Transverse colon (tissue), 4 donors: ENCODE data around the gene EPHA1. TPM values are rescaled to one million over a fixed set of nuclear protein-coding genes. Genes with fewer than 3 reads are reported as not detected.

ENCODE experiments used
- DNase-seq: peaks from one replicate; pipeline ENCODE4 v3.0.0-alpha.2; 2019
- H3K27ac ChIP-seq, 4 donors: fragments of 200-600 bp; sonication (generic); 2 replicates each; pipeline ENCODE4 v1.5.1; 2016 to 2018; ENCODE audit warnings: inconsistent platforms in 4 of 4
- H3K27me3 ChIP-seq: fragments of 200-600 bp; sonication (generic); 2 replicates; pipeline ENCODE4 v1.5.1; 2017; ENCODE audit warnings: inconsistent platforms
- H3K36me3 ChIP-seq, 4 donors: fragments of 200-600 bp; sonication (generic); 2 replicates each; pipeline ENCODE4 v1.5.1; 2017 to 2019; ENCODE audit warnings: inconsistent platforms in 4 of 4
- H3K4me1 ChIP-seq, 4 donors: fragments of 200-600 bp; sonication (generic); 2 replicates each; pipeline ENCODE4 v1.5.1; 2017 to 2020; ENCODE audit warnings: inconsistent platforms in 4 of 4
- H3K4me3 ChIP-seq, 4 donors: fragments of 200-600 bp; sonication (generic); 1 replicate in 1 of 4; 2 replicates in 3 of 4; pipeline versions ENCODE4 v1.5.1 to v1.6.1; 2017 to 2019; ENCODE audit warnings: inconsistent platforms in 4 of 4
- H3K9me3 ChIP-seq, 2 donors: fragments of 200-600 bp; sonication (generic); 2 replicates each; pipeline ENCODE4 v1.5.1; 2017 to 2019; ENCODE audit warnings: inconsistent platforms in 2 of 2
- CTCF ChIP-seq, 5 experiments: fragments of 200-600 bp in 3 of 5; fragments of 450-650 bp in 2 of 5; sonication (generic) in 3 of 5; IDR thresholded peaks; 1 replicate in 2 of 5; 2 replicates in 3 of 5; pipeline ENCODE4 v1.5.1; 2016 to 2017; ENCODE audit warnings: antibody characterized with exemption in 5 of 5, inconsistent platforms in 3 of 5, mild to moderate bottlenecking in 2 of 5, moderate library complexity in 1 of 5
- EP300 ChIP-seq: sonication (generic); formaldehyde crosslinking; IDR thresholded peaks from one replicate; pipeline ENCODE4 v1.6.1; 2017; ENCODE audit warnings: antibody characterized with exemption, low read depth
- POLR2A ChIP-seq: fragments of 450-650 bp; IDR thresholded peaks from one replicate; pipeline ENCODE4 v1.6.1; 2016; ENCODE audit warnings: antibody characterized with exemption, mild to moderate bottlenecking, moderate library complexity
- POLR2AphosphoS5 ChIP-seq, 3 donors: sonication (generic); formaldehyde crosslinking; IDR thresholded peaks; one replicate each; pipeline ENCODE4 v1.6.1; 2016; ENCODE audit warnings: antibody characterized with exemption in 3 of 3
- WGBS, 2 donors: methylation state at CpG; one replicate each; pipeline ENCODE4 v1.1.5; 2018; ENCODE audit warnings: low coverage in 1 of 2; 5-methylcytosine and 5-hydroxymethylcytosine counted together
- in situ Hi-C, 4 donors: fragments of 200-750 bp; cut with MboI; loops; one replicate each; pipeline versions ENCODE4 v1.15.0 to v1.15.1; 2017; ENCODE audit warnings: low sequenced_read_pairs in 3 of 4, low pct_ligation_motif_present in 1 of 4, low pct_unique_long_range_greater_than_20kb in 1 of 4
- intact Hi-C: fragments of 100-400 bp; cut with DNase I; formaldehyde crosslinking; loops from one replicate; pipeline ENCODE4 v1.15.1; 2023; ENCODE audit warnings: low total_unique reads
- total RNA-seq, 4 donors: library from RNA; depleted of rRNA; stranded (reverse); fragments of >200 nt; gene quantifications; one replicate each; pipeline ENCODE4 v1.1.0, GENCODE V29; 2016

EPHA1 gene
- total RNA-seq, 4 donors from 2014 or later: 21.1 to 29.9 (median 24.8) TPM

DNA sequence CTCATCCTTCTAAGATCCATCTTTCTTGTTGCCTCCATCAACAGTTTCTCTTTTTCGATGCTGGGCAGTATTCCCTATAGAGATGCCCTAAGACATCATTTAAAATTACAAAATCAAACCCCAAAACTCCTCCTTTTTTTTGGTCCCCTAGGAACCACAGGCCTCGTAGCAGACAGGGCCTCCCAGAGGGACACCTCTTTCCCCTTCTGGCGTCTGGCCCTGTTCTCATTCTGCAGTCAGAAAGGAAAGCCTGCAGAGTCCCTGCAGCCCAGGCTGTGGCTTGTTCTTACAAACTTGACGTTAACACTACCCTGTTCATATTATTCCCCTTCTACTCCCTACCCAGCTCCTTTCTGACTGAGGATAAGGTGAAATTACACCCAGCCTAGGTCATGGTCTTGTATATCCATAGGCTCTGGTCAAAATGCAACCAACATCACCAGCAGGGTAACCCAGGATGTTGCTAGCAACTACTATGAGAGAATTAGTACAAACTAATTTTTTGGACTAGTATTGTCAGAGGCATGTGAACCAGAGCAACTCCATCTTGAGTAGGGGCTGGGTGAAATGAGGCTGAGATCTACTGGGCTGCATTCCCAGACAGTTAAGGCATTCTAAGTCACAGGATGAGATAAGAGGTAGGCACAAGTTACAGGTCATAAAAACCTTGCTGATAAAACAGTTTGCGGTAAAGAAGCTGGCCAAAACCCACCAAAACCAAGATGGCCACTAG lies 3.5 kb upstream of the EPHA1 start:
- Histone ChIP-seq H3K4me1 (peaks cover 10 to 44% (median 28%) of the 10 kb centered on the region in 4 donors), H3K27me3 (no peaks in the 10 kb centered on the region), H3K27ac (no peak overlapping the region), H3K36me3 (no peaks in the 10 kb centered on the region), H3K4me3 (no peak overlapping the region), H3K9me3 (no peaks in the 10 kb centered on the region)
- no peak for DNase-seq
- no peak for TF ChIP-seq POLR2A
- TF ChIP-seq EP300: no peak
- no peak for TF ChIP-seq POLR2AphosphoS5 (IDR thresholded peaks at IDR 0.05)
- TF ChIP-seq CTCF (IDR thresholded peaks at IDR 0.05): no peak
- in situ Hi-C loops (loop anchor here in 2 of 4 donors (10.0 kb wide), 3 partner anchors 63 to 167 kb away; partner anchors contain the start of genes CLCN1 (in 1 of the 2) and TAS2R41 (in 1 of the 2)), intact Hi-C loops (no loop called here)
- 68 to 84% methylated on average over 4 to 5 of the region's 5 CpGs for WGBS, 2 donors

DNA sequence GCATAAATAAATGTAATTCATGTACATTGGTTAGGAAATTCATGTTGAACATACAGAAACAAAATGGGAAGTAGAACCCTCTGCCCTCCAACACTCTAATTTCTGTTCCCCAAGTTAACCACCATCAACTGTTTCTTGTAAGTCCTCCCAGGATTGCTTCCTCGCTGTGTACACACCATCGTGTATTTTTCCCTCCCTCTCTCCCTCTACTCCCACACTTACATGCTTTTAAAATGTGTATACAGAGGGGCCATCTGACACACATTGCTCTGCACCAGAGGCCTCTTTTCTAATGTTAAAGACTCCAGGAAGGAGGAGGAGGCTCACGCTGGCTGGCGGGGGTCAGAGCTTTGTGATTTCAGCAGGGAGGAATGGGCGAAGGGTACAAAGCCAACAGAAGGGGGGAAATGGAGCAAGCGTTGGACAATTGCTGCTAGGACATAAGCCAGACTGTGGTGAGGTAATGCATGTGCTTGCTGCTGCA lies 1.9 kb upstream of the EPHA1 start:
- Histone ChIP-seq H3K4me3 (no peak overlapping the region), H3K9me3 (no peaks in the 10 kb centered on the region), H3K4me1 (peaks cover 10 to 38% (median 28%) of the 10 kb centered on the region in 4 donors), H3K36me3 (no peaks in the 10 kb centered on the region), H3K27me3 (no peaks in the 10 kb centered on the region), H3K27ac (peak overlapping the region in 2 of 4 donors; percentile 26 to 32)
- TF ChIP-seq POLR2A (no peak), POLR2AphosphoS5 (IDR thresholded peaks at IDR 0.05) (no peak), EP300 (no peak), CTCF (IDR thresholded peaks at IDR 0.05) (no peak)
- no peak for DNase-seq
- intact Hi-C loops: no loop called here
- 15 to 45% methylated on average over 2 to 6 of the region's 6 CpGs for WGBS, 2 donors
- in situ Hi-C loops: loop anchor here in 2 of 4 donors (10.0 kb wide), 3 partner anchors 64 to 166 kb away; partner anchors contain the start of genes CLCN1 (in 1 of the 2) and TAS2R41 (in 1 of the 2)

GRCh38 chr7:143408252-143408685 lies 387 bp downstream of the EPHA1 start:
- no peaks in the 10 kb centered on the region for H3K9me3 ChIP-seq
- no peak for TF ChIP-seq EP300
- 9% methylated on average over 19 of the region's 20 CpGs; no CpG with 5 or more reads in 1 of the 2 donors for WGBS, 2 donors
- H3K4me1 ChIP-seq: peaks cover 10 to 38% (median 28%) of the 10 kb centered on the region in 4 donors
- intact Hi-C loops: no loop called here
- in situ Hi-C loops: loop anchor here in 1 of 4 donors (10.0 kb wide), 1 partner anchor 163 kb away; no protein-coding TSS in a partner anchor
- H3K4me3 ChIP-seq: peak overlapping the region; percentile 31 to 62 (median 52)
- H3K36me3 ChIP-seq: no peaks in the 10 kb centered on the region
- peak overlapping the region; percentile 50 to 82 (median 78) for H3K27ac ChIP-seq
- no peak for DNase-seq
- no peaks in the 10 kb centered on the region for H3K27me3 ChIP-seq

GRCh38 chr7:143407287-143408251 lies 1.1 kb downstream of the EPHA1 start:
- H3K4me3 ChIP-seq: peak overlapping the region in 3 of 4 donors; percentile 48 to 62 (median 57)
- intact Hi-C loops: no loop called here
- no peak for DNase-seq
- WGBS, 2 donors: 42 to 58% methylated on average over 2 to 13 of the region's 13 CpGs
- H3K27ac ChIP-seq: peak overlapping the region; percentile 50 to 82 (median 78)
- no peaks in the 10 kb centered on the region for H3K27me3 ChIP-seq
- in situ Hi-C loops: loop anchor here in 1 of 4 donors (10.0 kb wide), 1 partner anchor 163 kb away; no protein-coding TSS in a partner anchor
- H3K4me1 ChIP-seq: peaks cover 10 to 38% (median 28%) of the 10 kb centered on the region in 4 donors
- TF ChIP-seq EP300: no peak
- TF ChIP-seq POLR2AphosphoS5 (IDR thresholded peaks at IDR 0.05): no peak
- TF ChIP-seq POLR2A: no peak
- no peak for TF ChIP-seq CTCF (IDR thresholded peaks at IDR 0.05)
- no peaks in the 10 kb centered on the region for H3K36me3 ChIP-seq
- no peaks in the 10 kb centered on the region for H3K9me3 ChIP-seq
